ENCODE data around the gene EIF2S2.

EIF2S2 gene

DNA sequence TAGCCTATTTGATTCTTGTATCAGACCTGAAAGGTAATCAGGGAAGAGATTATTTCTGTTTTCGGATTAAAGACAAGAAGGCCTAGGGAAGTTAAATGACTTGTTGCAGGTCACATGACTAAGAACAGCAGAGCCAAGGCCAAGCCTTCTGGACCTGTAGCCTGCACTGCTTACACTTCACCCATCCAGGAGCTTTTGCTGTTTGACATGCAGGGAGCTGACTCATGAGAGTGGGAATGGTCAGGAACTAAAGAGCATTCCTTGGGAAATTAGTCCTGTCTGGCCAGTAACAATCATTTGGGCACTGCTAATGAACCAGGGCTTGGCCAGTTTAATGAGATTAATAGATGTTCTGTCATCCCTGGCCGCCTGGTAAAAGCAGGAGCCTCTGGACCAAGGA is 46.8 kb downstream of the EIF2S2 start:
- TF ChIP-seq ZFP3 (CRISPR knock-in tag; IDR thresholded peaks at IDR 0.05) (0 out of 2 replicates have a peak, but pooled peaks have one; percentile 33), ZNF70 (CRISPR knock-in tag; IDR thresholded peaks at IDR 0.05) (no peak), ISL1 (CRISPR knock-in tag; IDR thresholded peaks at IDR 0.05) (peak; percentile 54)
- ATAC-seq: peak; percentile 74

DNA sequence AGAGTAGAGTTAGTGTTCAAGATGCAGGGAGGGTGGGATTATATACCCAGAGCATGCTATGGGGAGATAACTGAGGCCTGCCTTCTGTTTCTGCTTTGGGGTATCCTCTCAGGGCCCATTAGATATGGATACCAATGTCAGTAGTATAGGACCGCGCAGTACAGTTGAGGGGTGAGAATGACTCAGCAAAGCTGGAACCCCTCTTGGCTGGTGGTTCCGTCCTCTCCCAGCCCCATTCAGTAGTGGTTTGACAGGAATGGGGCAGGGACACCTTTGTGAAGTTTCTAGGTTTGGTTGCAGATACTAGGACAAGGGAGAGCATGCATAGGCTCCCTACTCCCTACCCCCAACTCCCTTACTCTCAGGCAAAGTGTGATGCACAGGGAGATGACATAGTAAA is 47.8 kb downstream of the EIF2S2 start:
- no peak for ATAC-seq
- TF ChIP-seq ESRRG (CRISPR knock-in tag; IDR thresholded peaks at IDR 0.05): no peak
- TF ChIP-seq ZNF8 (CRISPR knock-in tag; IDR thresholded peaks at IDR 0.05): no peak
- TF ChIP-seq, protein P1, sequence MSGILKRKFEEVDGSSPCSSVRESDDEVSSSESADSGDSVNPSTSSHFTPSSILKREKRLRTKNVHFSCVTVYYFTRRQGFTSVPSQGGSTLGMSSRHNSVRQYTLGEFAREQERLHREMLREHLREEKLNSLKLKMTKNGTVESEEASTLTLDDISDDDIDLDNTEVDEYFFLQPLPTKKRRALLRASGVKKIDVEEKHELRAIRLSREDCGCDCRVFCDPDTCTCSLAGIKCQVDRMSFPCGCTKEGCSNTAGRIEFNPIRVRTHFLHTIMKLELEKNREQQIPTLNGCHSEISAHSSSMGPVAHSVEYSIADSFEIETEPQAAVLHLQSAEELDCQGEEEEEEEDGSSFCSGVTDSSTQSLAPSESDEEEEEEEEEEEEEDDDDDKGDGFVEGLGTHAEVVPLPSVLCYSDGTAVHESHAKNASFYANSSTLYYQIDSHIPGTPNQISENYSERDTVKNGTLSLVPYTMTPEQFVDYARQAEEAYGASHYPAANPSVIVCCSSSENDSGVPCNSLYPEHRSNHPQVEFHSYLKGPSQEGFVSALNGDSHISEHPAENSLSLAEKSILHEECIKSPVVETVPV (CRISPR knock-in tag; IDR thresholded peaks at IDR 0.05): no peak
- no peak for TF ChIP-seq ZFP3 (CRISPR knock-in tag; IDR thresholded peaks at IDR 0.05)
- no peak for TF ChIP-seq BACH2 (CRISPR knock-in tag; IDR thresholded peaks at IDR 0.05; ENCODE audit: borderline replicate concordance)
- TF ChIP-seq, protein P2, sequence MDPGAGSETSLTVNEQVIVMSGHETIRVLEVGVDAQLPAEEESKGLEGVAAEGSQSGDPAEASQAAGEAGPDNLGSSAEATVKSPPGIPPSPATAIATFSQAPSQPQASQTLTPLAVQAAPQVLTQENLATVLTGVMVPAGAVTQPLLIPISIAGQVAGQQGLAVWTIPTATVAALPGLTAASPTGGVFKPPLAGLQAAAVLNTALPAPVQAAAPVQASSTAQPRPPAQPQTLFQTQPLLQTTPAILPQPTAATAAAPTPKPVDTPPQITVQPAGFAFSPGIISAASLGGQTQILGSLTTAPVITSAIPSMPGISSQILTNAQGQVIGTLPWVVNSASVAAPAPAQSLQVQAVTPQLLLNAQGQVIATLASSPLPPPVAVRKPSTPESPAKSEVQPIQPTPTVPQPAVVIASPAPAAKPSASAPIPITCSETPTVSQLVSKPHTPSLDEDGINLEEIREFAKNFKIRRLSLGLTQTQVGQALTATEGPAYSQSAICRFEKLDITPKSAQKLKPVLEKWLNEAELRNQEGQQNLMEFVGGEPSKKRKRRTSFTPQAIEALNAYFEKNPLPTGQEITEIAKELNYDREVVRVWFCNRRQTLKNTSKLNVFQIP (CRISPR knock-in tag; IDR thresholded peaks at IDR 0.05; ENCODE audit: borderline replicate concordance, low read depth): no peak
- no peak for TF ChIP-seq OSR1 (CRISPR knock-in tag; IDR thresholded peaks at IDR 0.05)
- TF ChIP-seq, protein P3, sequence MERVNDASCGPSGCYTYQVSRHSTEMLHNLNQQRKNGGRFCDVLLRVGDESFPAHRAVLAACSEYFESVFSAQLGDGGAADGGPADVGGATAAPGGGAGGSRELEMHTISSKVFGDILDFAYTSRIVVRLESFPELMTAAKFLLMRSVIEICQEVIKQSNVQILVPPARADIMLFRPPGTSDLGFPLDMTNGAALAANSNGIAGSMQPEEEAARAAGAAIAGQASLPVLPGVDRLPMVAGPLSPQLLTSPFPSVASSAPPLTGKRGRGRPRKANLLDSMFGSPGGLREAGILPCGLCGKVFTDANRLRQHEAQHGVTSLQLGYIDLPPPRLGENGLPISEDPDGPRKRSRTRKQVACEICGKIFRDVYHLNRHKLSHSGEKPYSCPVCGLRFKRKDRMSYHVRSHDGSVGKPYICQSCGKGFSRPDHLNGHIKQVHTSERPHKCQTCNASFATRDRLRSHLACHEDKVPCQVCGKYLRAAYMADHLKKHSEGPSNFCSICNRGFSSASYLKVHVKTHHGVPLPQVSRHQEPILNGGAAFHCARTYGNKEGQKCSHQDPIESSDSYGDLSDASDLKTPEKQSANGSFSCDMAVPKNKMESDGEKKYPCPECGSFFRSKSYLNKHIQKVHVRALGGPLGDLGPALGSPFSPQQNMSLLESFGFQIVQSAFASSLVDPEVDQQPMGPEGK (CRISPR knock-in tag; IDR thresholded peaks at IDR 0.05; ENCODE audit: borderline replicate concordance): no peak
- TF ChIP-seq TOX (CRISPR knock-in tag; IDR thresholded peaks at IDR 0.05; ENCODE audit: borderline replicate concordance): no peak
- TF ChIP-seq ZNF565 (CRISPR knock-in tag; conservative IDR thresholded peaks at IDR 0.05; ENCODE audit: low read depth): no peak
- no peak for TF ChIP-seq ZNF70 (CRISPR knock-in tag; IDR thresholded peaks at IDR 0.05)
- TF ChIP-seq, protein P4, sequence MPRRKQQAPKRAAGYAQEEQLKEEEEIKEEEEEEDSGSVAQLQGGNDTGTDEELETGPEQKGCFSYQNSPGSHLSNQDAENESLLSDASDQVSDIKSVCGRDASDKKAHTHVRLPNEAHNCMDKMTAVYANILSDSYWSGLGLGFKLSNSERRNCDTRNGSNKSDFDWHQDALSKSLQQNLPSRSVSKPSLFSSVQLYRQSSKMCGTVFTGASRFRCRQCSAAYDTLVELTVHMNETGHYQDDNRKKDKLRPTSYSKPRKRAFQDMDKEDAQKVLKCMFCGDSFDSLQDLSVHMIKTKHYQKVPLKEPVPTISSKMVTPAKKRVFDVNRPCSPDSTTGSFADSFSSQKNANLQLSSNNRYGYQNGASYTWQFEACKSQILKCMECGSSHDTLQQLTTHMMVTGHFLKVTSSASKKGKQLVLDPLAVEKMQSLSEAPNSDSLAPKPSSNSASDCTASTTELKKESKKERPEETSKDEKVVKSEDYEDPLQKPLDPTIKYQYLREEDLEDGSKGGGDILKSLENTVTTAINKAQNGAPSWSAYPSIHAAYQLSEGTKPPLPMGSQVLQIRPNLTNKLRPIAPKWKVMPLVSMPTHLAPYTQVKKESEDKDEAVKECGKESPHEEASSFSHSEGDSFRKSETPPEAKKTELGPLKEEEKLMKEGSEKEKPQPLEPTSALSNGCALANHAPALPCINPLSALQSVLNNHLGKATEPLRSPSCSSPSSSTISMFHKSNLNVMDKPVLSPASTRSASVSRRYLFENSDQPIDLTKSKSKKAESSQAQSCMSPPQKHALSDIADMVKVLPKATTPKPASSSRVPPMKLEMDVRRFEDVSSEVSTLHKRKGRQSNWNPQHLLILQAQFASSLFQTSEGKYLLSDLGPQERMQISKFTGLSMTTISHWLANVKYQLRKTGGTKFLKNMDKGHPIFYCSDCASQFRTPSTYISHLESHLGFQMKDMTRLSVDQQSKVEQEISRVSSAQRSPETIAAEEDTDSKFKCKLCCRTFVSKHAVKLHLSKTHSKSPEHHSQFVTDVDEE (CRISPR knock-in tag; IDR thresholded peaks at IDR 0.05): no peak
- no peak for TF ChIP-seq TCF4 (CRISPR knock-in tag; IDR thresholded peaks at IDR 0.05; ENCODE audit: borderline replicate concordance)
- TF ChIP-seq ZFP30 (CRISPR knock-in tag; IDR thresholded peaks at IDR 0.05): no peak
- no peak for TF ChIP-seq SNAI2 (CRISPR knock-in tag; IDR thresholded peaks at IDR 0.05)
- no peak for TF ChIP-seq ISL1 (CRISPR knock-in tag; IDR thresholded peaks at IDR 0.05)
- no peak for TF ChIP-seq CSDC2 (CRISPR knock-in tag; IDR thresholded peaks at IDR 0.05)
- TF ChIP-seq RARB (CRISPR knock-in tag; IDR thresholded peaks at IDR 0.05): no peak

DNA sequence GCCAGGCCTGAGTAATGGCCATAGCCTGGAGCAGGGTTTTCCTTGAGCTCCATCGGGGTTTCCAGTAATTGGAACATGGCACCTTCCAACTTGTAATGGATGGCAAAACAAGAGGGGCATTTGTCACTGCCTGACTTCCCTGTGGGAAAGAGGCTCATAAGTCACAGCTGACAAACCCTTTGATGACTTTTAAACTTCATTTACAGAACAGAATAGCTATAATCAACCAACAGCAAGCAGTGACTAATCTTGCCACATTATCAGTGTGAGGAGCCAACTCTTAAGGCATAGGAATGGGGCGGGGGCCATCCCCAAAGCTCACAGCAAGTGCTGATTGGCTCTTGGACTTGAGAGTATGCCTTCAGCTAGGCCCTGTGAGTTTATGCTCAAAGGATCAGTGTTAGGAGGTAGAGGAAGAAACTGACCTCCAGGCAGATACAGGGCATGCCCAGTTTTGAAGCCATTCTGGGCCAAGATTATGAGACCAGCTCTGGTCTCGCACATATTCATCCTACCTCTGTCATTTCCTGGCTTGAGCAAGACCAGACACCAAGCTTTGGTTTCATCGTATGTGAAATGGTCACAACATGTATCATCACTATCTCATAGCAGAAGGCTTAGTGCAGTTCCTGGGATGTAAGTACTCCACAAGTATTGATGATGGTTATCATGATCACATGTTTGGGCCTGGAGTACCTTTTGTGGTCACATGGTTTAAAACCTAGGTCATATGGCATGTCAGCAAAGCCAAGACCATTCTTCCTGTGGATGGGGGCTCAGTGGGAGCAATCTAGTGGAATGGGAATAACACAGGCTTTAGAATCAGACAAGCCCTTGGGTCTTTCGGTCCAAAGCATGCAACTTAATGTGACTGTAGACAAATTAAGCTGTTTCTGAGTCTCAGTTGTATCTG is 49.2 kb downstream of the EIF2S2 start:
- no peak for ATAC-seq
- TF ChIP-seq ZC3H10 (CRISPR knock-in tag; IDR thresholded peaks at IDR 0.05): no peak
- TF ChIP-seq ARNTL (CRISPR knock-in tag; IDR thresholded peaks at IDR 0.05; ENCODE audit: borderline replicate concordance, low read depth): no peak
- no peak for TF ChIP-seq OSR1 (CRISPR knock-in tag; IDR thresholded peaks at IDR 0.05)
- TF ChIP-seq, protein P1 (CRISPR knock-in tag; IDR thresholded peaks at IDR 0.05): no peak
- TF ChIP-seq, protein P5, sequence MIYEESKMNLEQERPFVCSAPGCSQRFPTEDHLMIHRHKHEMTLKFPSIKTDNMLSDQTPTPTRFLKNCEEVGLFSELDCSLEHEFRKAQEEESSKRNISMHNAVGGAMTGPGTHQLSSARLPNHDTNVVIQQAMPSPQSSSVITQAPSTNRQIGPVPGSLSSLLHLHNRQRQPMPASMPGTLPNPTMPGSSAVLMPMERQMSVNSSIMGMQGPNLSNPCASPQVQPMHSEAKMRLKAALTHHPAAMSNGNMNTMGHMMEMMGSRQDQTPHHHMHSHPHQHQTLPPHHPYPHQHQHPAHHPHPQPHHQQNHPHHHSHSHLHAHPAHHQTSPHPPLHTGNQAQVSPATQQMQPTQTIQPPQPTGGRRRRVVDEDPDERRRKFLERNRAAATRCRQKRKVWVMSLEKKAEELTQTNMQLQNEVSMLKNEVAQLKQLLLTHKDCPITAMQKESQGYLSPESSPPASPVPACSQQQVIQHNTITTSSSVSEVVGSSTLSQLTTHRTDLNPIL (CRISPR knock-in tag; IDR thresholded peaks at IDR 0.05; ENCODE audit: low read depth): no peak
- TF ChIP-seq ZNF8 (CRISPR knock-in tag; IDR thresholded peaks at IDR 0.05): no peak
- TF ChIP-seq TOX (CRISPR knock-in tag; IDR thresholded peaks at IDR 0.05; ENCODE audit: borderline replicate concordance): no peak
- TF ChIP-seq ISL1 (CRISPR knock-in tag; IDR thresholded peaks at IDR 0.05): no peak
- no peak for TF ChIP-seq CSDC2 (CRISPR knock-in tag; IDR thresholded peaks at IDR 0.05)
- no peak for TF ChIP-seq BACH2 (CRISPR knock-in tag; IDR thresholded peaks at IDR 0.05; ENCODE audit: borderline replicate concordance)
- TF ChIP-seq GLIS3 (CRISPR knock-in tag; IDR thresholded peaks at IDR 0.05): no peak
- TF ChIP-seq ZNF70 (CRISPR knock-in tag; IDR thresholded peaks at IDR 0.05): no peak
- TF ChIP-seq ZFP30 (CRISPR knock-in tag; IDR thresholded peaks at IDR 0.05): no peak
- TF ChIP-seq ZFP3 (CRISPR knock-in tag; IDR thresholded peaks at IDR 0.05): no peak
- TF ChIP-seq, protein P2 (CRISPR knock-in tag; IDR thresholded peaks at IDR 0.05; ENCODE audit: borderline replicate concordance, low read depth): no peak
- no peak for TF ChIP-seq TCF4 (CRISPR knock-in tag; IDR thresholded peaks at IDR 0.05; ENCODE audit: borderline replicate concordance)
- TF ChIP-seq PPARA (CRISPR knock-in tag; IDR thresholded peaks at IDR 0.05; ENCODE audit: borderline replicate concordance): no peak

Measured in SK-N-SH treated with all-trans-retinoic acid at 6 μM for 48 hours (cell line).